Transverse colon (tissue), 4 donors: ENCODE results near the gene CAMTA1.

ENCODE experiments used
- CTCF ChIP-seq, 5 experiments: fragments of 200-600 bp in 3 of 5; fragments of 450-650 bp in 2 of 5; sonication (generic) in 3 of 5; IDR thresholded peaks; 1 replicate in 2 of 5; 2 replicates in 3 of 5; pipeline ENCODE4 v1.5.1; 2016 to 2017; ENCODE audit warnings: antibody characterized with exemption in 5 of 5, inconsistent platforms in 3 of 5, mild to moderate bottlenecking in 2 of 5, moderate library complexity in 1 of 5
- POLR2A ChIP-seq: fragments of 450-650 bp; IDR thresholded peaks from one replicate; pipeline ENCODE4 v1.6.1; 2016; ENCODE audit warnings: antibody characterized with exemption, mild to moderate bottlenecking, moderate library complexity
- POLR2AphosphoS5 ChIP-seq, 3 donors: sonication (generic); formaldehyde crosslinking; IDR thresholded peaks; one replicate each; pipeline ENCODE4 v1.6.1; 2016; ENCODE audit warnings: antibody characterized with exemption in 3 of 3

- TF ChIP-seq CTCF (IDR thresholded peaks at IDR 0.05) (no peak), POLR2AphosphoS5 (IDR thresholded peaks at IDR 0.05) (no peak), POLR2A (no peak)
Observed at GRCh38 chr1:7335224-7335879, 550.1 kb downstream of the CAMTA1 start.
